Measurements from ENCODE around the gene CTXND2. TPM values are rescaled to one million over a fixed set of nuclear protein-coding genes. Genes with fewer than 3 reads are reported as not detected.

Gene CTXND2
- total and polyA plus RNA-seq, 5 donors from 2014 or later = not detected

DNA sequence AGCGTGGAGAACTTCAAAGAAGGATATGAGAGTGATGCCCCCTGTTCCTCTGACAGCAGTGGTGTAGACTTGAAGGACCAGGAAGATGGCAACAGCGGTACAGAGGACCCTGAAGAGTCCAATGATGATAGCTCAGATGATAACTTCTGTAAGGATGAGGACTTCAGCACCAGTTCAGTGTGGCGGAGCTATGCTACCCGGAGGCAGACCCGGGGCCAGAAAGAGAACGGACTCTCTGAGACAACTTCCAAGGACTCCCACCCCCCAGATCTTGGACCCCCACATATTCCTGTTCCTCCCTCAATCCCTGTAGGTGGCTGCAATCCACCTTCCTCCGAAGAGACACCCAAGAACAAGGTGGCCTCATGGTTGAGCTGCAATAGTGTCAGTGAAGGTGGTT, 73.7 kb downstream of the CTXND2 start:
- no peaks in the 10 kb centered on the region for H3K27me3 ChIP-seq (ENCODE audit: control insufficient read depth, insufficient read depth, low read length)
- Mint-ChIP-seq H3K4me3 (no peak overlapping the region), H3K9me3 (no peaks in the 10 kb centered on the region), H3K36me3 (peaks cover 41% of the 10 kb centered on the region), H3K27ac (no peak overlapping the region), H3K4me1 (no peaks in the 10 kb centered on the region), H3K27me3 (no peaks in the 10 kb centered on the region)
- no peaks in the 10 kb centered on the region for H3K4me1 ChIP-seq (ENCODE audit: control insufficient read depth, insufficient read depth, low read length, poor library complexity, severe bottlenecking)
- H3K27ac ChIP-seq (ENCODE audit: insufficient read depth, low read length, poor library complexity, severe bottlenecking) = no peak overlapping the region
- no peak for DNase-seq
- no peaks in the 10 kb centered on the region for H3K9me3 ChIP-seq (ENCODE audit: control insufficient read depth in 2 of 2, low read length in 2 of 2)
- no peak for ATAC-seq (ENCODE audit: low read depth in 2 of 2)
- H3K36me3 ChIP-seq (ENCODE audit: control insufficient read depth, insufficient read depth, low read length) = peaks cover 69% of the 10 kb centered on the region
- no peak overlapping the region for H3K4me3 ChIP-seq (ENCODE audit: low read depth, low read length)

DNA sequence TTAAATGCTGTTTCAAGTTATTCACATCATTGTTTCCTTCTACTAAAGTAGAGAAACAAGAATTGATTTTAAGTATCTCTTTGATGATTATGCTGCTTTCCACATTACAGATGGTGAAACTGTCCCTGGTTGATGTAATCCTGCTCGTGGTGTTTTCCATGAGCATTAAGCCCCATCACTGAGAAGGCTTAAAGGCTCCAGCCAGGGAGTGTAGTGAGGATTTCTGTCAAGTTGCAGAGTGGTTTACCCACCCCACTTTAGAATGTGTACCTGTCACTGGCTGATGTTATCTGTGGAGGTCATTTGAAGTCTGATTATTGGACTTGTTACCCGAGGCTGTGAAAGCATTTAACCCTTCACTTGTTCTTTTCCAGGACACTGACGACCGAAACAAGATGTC, 74.8 kb downstream of the CTXND2 start:
- H3K27ac ChIP-seq (ENCODE audit: insufficient read depth, low read length, poor library complexity, severe bottlenecking) = no peak overlapping the region
- no peaks in the 10 kb centered on the region for H3K27me3 Mint-ChIP-seq
- ATAC-seq (ENCODE audit: low read depth in 2 of 2) = no peak
- H3K4me3 ChIP-seq (ENCODE audit: low read depth, low read length) = no peak overlapping the region
- H3K4me3 Mint-ChIP-seq = no peak overlapping the region
- no peaks in the 10 kb centered on the region for H3K9me3 Mint-ChIP-seq
- H3K36me3 ChIP-seq (ENCODE audit: control insufficient read depth, insufficient read depth, low read length) = peaks cover 74% of the 10 kb centered on the region
- no peaks in the 10 kb centered on the region for H3K4me1 ChIP-seq (ENCODE audit: control insufficient read depth, insufficient read depth, low read length, poor library complexity, severe bottlenecking)
- no peak for DNase-seq
- no peaks in the 10 kb centered on the region for H3K9me3 ChIP-seq (ENCODE audit: control insufficient read depth in 2 of 2, low read length in 2 of 2)
- H3K36me3 Mint-ChIP-seq = peaks cover 48% of the 10 kb centered on the region
- no peaks in the 10 kb centered on the region for H3K27me3 ChIP-seq (ENCODE audit: control insufficient read depth, insufficient read depth, low read length)
- peaks cover 0 to 4% (median 0%) of the 10 kb centered on the region in 4 donors for H3K4me1 Mint-ChIP-seq
- peak overlapping the region in 1 of 3 donors; percentile 72 for H3K27ac Mint-ChIP-seq

Other genes starting within 250 kb of the CTXND2 start
- 8.6 TPM for gene GOLPH3L, start 190.0 kb upstream of the CTXND2 start, total RNA-seq
- gene GOLPH3L, start 190.0 kb upstream of the CTXND2 start, polyA plus RNA-seq = 10 to 100 TPM; 19.7 to 30.0 (median 24.9) TPM
- gene HORMAD1, start 166.2 kb upstream of the CTXND2 start, total RNA-seq = not detected
- not detected for gene HORMAD1, start 166.2 kb upstream of the CTXND2 start, polyA plus RNA-seq
- 114 TPM for gene CTSS, start 121.4 kb upstream of the CTXND2 start, total RNA-seq
- 100 to 1,000 TPM; 158 to 227 (median 205) TPM for gene CTSS, start 121.4 kb upstream of the CTXND2 start, polyA plus RNA-seq
- 18.0 TPM for gene CTSK, start 78.9 kb upstream of the CTXND2 start, total RNA-seq
- 1 to 10 TPM in 1 of 4 donors, under 1 TPM in 2, not detected in 1; 0.10 to 1.4 (median 0.82) TPM for gene CTSK, start 78.9 kb upstream of the CTXND2 start, polyA plus RNA-seq
- gene ARNT, start 10.5 kb upstream of the CTXND2 start, total RNA-seq = 43.3 TPM
- 10 to 100 TPM; 25.9 to 29.0 (median 27.0) TPM for gene ARNT, start 10.5 kb upstream of the CTXND2 start, polyA plus RNA-seq
- gene SETDB1, start 39.2 kb downstream of the CTXND2 start, total RNA-seq = 48.7 TPM
- 10 to 100 TPM in 3 of 4 donors, 1 to 10 TPM in 1; 9.4 to 13.6 (median 12.3) TPM for gene SETDB1, start 39.2 kb downstream of the CTXND2 start, polyA plus RNA-seq
- 99.1 TPM for gene CERS2, start 87.7 kb downstream of the CTXND2 start, total RNA-seq
- gene CERS2, start 87.7 kb downstream of the CTXND2 start, polyA plus RNA-seq = 100 to 1,000 TPM; 179 to 201 (median 189) TPM
- gene ANXA9, start 95.2 kb downstream of the CTXND2 start, total RNA-seq = not detected
- gene ANXA9, start 95.2 kb downstream of the CTXND2 start, polyA plus RNA-seq = not detected
- 12.9 TPM for gene MINDY1, start 119.8 kb downstream of the CTXND2 start, total RNA-seq
- 1 to 10 TPM; 3.0 to 8.9 (median 5.1) TPM for gene MINDY1, start 119.8 kb downstream of the CTXND2 start, polyA plus RNA-seq
- 18.0 TPM for gene PRUNE1, start 121.3 kb downstream of the CTXND2 start, total RNA-seq
- 10 to 100 TPM; 46.5 to 56.3 (median 52.3) TPM for gene PRUNE1, start 121.3 kb downstream of the CTXND2 start, polyA plus RNA-seq
- gene BNIPL, start 149.4 kb downstream of the CTXND2 start, total RNA-seq = 0.94 TPM
- gene BNIPL, start 149.4 kb downstream of the CTXND2 start, polyA plus RNA-seq = under 1 TPM; 0.07 to 0.43 (median 0.18) TPM
- 0.67 TPM for gene C1orf56, start 160.6 kb downstream of the CTXND2 start, total RNA-seq
- gene C1orf56, start 160.6 kb downstream of the CTXND2 start, polyA plus RNA-seq = 1 to 10 TPM; 3.5 to 4.8 (median 4.1) TPM
- gene CDC42SE1, start 172.5 kb downstream of the CTXND2 start, total RNA-seq = 496 TPM
- gene CDC42SE1, start 172.5 kb downstream of the CTXND2 start, polyA plus RNA-seq = 100 to 1,000 TPM; 119 to 152 (median 140) TPM
- gene MLLT11, start 173.3 kb downstream of the CTXND2 start, total RNA-seq = 3.9 TPM
- gene MLLT11, start 173.3 kb downstream of the CTXND2 start, polyA plus RNA-seq = 1 to 10 TPM; 3.1 to 4.4 (median 4.2) TPM
- gene GABPB2, start 183.6 kb downstream of the CTXND2 start, total RNA-seq = 26.4 TPM
- 1 to 10 TPM; 5.4 to 8.1 (median 6.0) TPM for gene GABPB2, start 183.6 kb downstream of the CTXND2 start, polyA plus RNA-seq